Activated CD4-positive, alpha-beta T cell treated with anti-CD3 and anti-CD28 coated beads, Interleukin-2, amount 50 U/mL, for 4 hours (primary cell): Measurements from ENCODE around the gene TGFB3.

Experiments used
- DNase-seq, 2 experiments: peaks; one replicate each; pipeline ENCODE4 v3.0.0-alpha.2; 2020

The TGFB3 gene

GRCh38 chr14:75985618-75986438 is 4.0 kb upstream of the TGFB3 start, which contains the start of gene IFT43:
TSS of gene IFT43 (plus strand) at chr14:75985763. CDS start at chr14:75985787, 24 bp downstream.
- DNase-seq = peak; percentile 90 to 92

- DNase-seq = no peak
These were observed 2.9 kb upstream of the TGFB3 start for GRCh38 chr14:75984674-75985073.

- DNase-seq = no peak
These were observed 1.2 kb upstream of the TGFB3 start for GRCh38 chr14:75983019-75983358.

- peak; percentile 65 to 70 for DNase-seq
These were observed 647 bp upstream of the TGFB3 start for GRCh38 chr14:75982266-75983018.

GRCh38 chr14:75980856-75981255 is 939 bp downstream of the TGFB3 start:
- DNase-seq = no peak

- DNase-seq = no peak
These were observed 1.9 kb downstream of the TGFB3 start for GRCh38 chr14:75979648-75980565.

GRCh38 chr14:75979071-75979571 is 2.7 kb downstream of the TGFB3 start:
- DNase-seq = no peak

GRCh38 chr14:75978249-75978731 is 3.5 kb downstream of the TGFB3 start:
- no peak for DNase-seq

- no peak for DNase-seq
These were observed 4.2 kb downstream of the TGFB3 start for GRCh38 chr14:75977582-75977943.

GRCh38 chr14:75976826-75977581 is 4.8 kb downstream of the TGFB3 start:
- no peak for DNase-seq

- no peak for DNase-seq
These were observed 8.9 kb downstream of the TGFB3 start for GRCh38 chr14:75972801-75973421.

- no peak for DNase-seq
These were observed 10.3 kb downstream of the TGFB3 start for GRCh38 chr14:75971509-75971908.

- no peak for DNase-seq
These were observed 10.8 kb downstream of the TGFB3 start for GRCh38 chr14:75970989-75971388.

- no peak for DNase-seq
These were observed 11.9 kb downstream of the TGFB3 start for GRCh38 chr14:75969891-75970290.

- no peak for DNase-seq
These were observed 12.7 kb downstream of the TGFB3 start for GRCh38 chr14:75969126-75969525.

GRCh38 chr14:75968456-75968855 is 13.3 kb downstream of the TGFB3 start:
- DNase-seq = no peak

GRCh38 chr14:75967866-75968265 is 13.9 kb downstream of the TGFB3 start:
- no peak for DNase-seq

- DNase-seq = no peak
These were observed 20.1 kb downstream of the TGFB3 start for GRCh38 chr14:75961662-75962061.

- DNase-seq = no peak
These were observed 21.6 kb downstream of the TGFB3 start for GRCh38 chr14:75960231-75960630.

GRCh38 chr14:75959031-75959430 is 22.8 kb downstream of the TGFB3 start:
- no peak for DNase-seq

GRCh38 chr14:75952489-75952888 is 29.3 kb downstream of the TGFB3 start:
- DNase-seq = no peak

GRCh38 chr14:75946785-75947184 is 35.0 kb downstream of the TGFB3 start:
- DNase-seq = no peak
